Loucy (cell line): ENCODE results near the gene SUPT20H.

Experiments
- H2AFZ ChIP-seq: fragments of 200-600 bp; sonication (generic); 2 replicates; pipeline ENCODE4 v1.6.0; 2016; ENCODE audit warnings: antibody characterized with exemption, mild to moderate bottlenecking, low read length, moderate library complexity
- H3F3A ChIP-seq: fragments of 200-600 bp; 2 replicates; pipeline ENCODE4 v1.6.0; 2016; ENCODE audit warnings: antibody characterized with exemption, low read depth, mild to moderate bottlenecking
- H3K27me3 ChIP-seq: fragments of 200-600 bp; sonication (generic); 2 replicates; pipeline ENCODE4 v1.6.1; 2014; ENCODE audit warnings: low read length, mild to moderate bottlenecking; ENCODE audit not compliant: insufficient read depth, poor library complexity, severe bottlenecking
- H3K36me3 ChIP-seq: fragments of 200-600 bp; sonication (generic); 2 replicates; pipeline ENCODE4 v1.6.1; 2016; ENCODE audit warnings: low read length; ENCODE audit not compliant: insufficient read depth
- H3K4me1 ChIP-seq: fragments of 200-600 bp; sonication (generic); 2 replicates; pipeline ENCODE4 v1.5.1; 2014; ENCODE audit warnings: low read length, mild to moderate bottlenecking; ENCODE audit not compliant: insufficient read depth, poor library complexity, severe bottlenecking
- H3K4me2 ChIP-seq: fragments of 200-600 bp; sonication (generic); 2 replicates; pipeline ENCODE4 v1.6.0; 2014; ENCODE audit warnings: antibody characterized with exemption, low read length, low read depth, mild to moderate bottlenecking; ENCODE audit not compliant: poor library complexity, severe bottlenecking
- H3K4me3 ChIP-seq: fragments of 200-600 bp; sonication (generic); 2 replicates; pipeline ENCODE4 v1.5.1; 2014; ENCODE audit warnings: low read length, mild to moderate bottlenecking, mixed read lengths; ENCODE audit not compliant: poor library complexity, severe bottlenecking
- H3K79me2 ChIP-seq: fragments of 200-600 bp; sonication (generic); 2 replicates; pipeline ENCODE4 v1.6.1; 2014; ENCODE audit warnings: low read length; ENCODE audit not compliant: insufficient read depth
- H3K9ac ChIP-seq: fragments of 200-600 bp; sonication (generic); 2 replicates; pipeline ENCODE4 v1.6.0; 2014; ENCODE audit warnings: mild to moderate bottlenecking, low read depth, low read length, moderate library complexity; ENCODE audit not compliant: poor library complexity, severe bottlenecking
- H3K9me2 ChIP-seq: fragments of 200-600 bp; sonication (generic); replicated peaks from 2 replicates; pipeline ENCODE4 v1.6.1; 2016; ENCODE audit warnings: low read depth, low read length, mixed read lengths
- H3K9me3 ChIP-seq: fragments of 200-600 bp; sonication (generic); 2 replicates; pipeline ENCODE4 v1.6.1; 2014; ENCODE audit warnings: mild to moderate bottlenecking, antibody characterized with exemption, low read length, low read depth; ENCODE audit not compliant: insufficient read depth
- H4K20me1 ChIP-seq: fragments of 200-600 bp; sonication (generic); 2 replicates; pipeline ENCODE4 v1.6.0; 2014; ENCODE audit warnings: antibody characterized with exemption, low read length, mild to moderate bottlenecking; ENCODE audit not compliant: insufficient read depth, poor library complexity, severe bottlenecking
- CTCF ChIP-seq: fragments of 200-600 bp; sonication (generic); conservative IDR thresholded peaks from 2 replicates; pipeline ENCODE4 v1.5.1; 2014; ENCODE audit warnings: mild to moderate bottlenecking, antibody characterized with exemption, low read length
- EZH2phosphoT487 ChIP-seq: fragments of 200-600 bp; IDR thresholded peaks from 2 replicates; pipeline ENCODE4 v1.6.1; 2018; ENCODE audit warnings: antibody characterized with exemption, mild to moderate bottlenecking, moderate library complexity, borderline replicate concordance

Gene SUPT20H

GRCh38 chr13:37094840-37095239 lies 35.4 kb upstream of the SUPT20H start:
- Histone ChIP-seq H3K4me1 (no peaks in the 10 kb centered on the region), H3F3A (no peaks in the 10 kb centered on the region), H3K4me3 (no peak overlapping the region), H3K36me3 (no peaks in the 10 kb centered on the region), H3K9me2 (no peaks in the 10 kb centered on the region), H4K20me1 (no peaks in the 10 kb centered on the region), H3K4me2 (no peak overlapping the region), H3K27me3 (no peaks in the 10 kb centered on the region), H3K9me3 (no peaks in the 10 kb centered on the region), H2AFZ (no peak overlapping the region), H3K9ac (no peak overlapping the region), H3K79me2 (no peaks in the 10 kb centered on the region)
- no peak for TF ChIP-seq EZH2phosphoT487
- TF ChIP-seq CTCF, result no peak

- H3K9me2 ChIP-seq, result no peaks in the 10 kb centered on the region
- no peaks in the 10 kb centered on the region for H3F3A ChIP-seq
- H3K4me2 ChIP-seq, result no peak overlapping the region
- no peaks in the 10 kb centered on the region for H3K4me1 ChIP-seq
- H4K20me1 ChIP-seq, result no peaks in the 10 kb centered on the region
- no peaks in the 10 kb centered on the region for H3K27me3 ChIP-seq
- no peaks in the 10 kb centered on the region for H3K9me3 ChIP-seq
- no peak overlapping the region for H3K9ac ChIP-seq
- H2AFZ ChIP-seq, result no peak overlapping the region
- no peak for TF ChIP-seq CTCF
- no peak for TF ChIP-seq EZH2phosphoT487
- H3K79me2 ChIP-seq, result no peaks in the 10 kb centered on the region
- H3K4me3 ChIP-seq, result no peak overlapping the region
- no peaks in the 10 kb centered on the region for H3K36me3 ChIP-seq
Observed at GRCh38 chr13:37094099-37094498, 34.6 kb upstream of the SUPT20H start.

- no peak overlapping the region for H3K4me2 ChIP-seq
- H3K79me2 ChIP-seq, result no peaks in the 10 kb centered on the region
- no peaks in the 10 kb centered on the region for H3K36me3 ChIP-seq
Observed at GRCh38 chr13:37091835-37092234, 32.3 kb upstream of the SUPT20H start.

More at GRCh38 chr13:37091835-37092234, 32.3 kb upstream of the SUPT20H start:
- Histone ChIP-seq H4K20me1 (no peaks in the 10 kb centered on the region), H3K9me3 (no peaks in the 10 kb centered on the region), H2AFZ (no peak overlapping the region), H3K4me1 (no peaks in the 10 kb centered on the region), H3K4me3 (no peak overlapping the region), H3F3A (no peaks in the 10 kb centered on the region), H3K9ac (no peak overlapping the region), H3K9me2 (no peaks in the 10 kb centered on the region), H3K27me3 (no peaks in the 10 kb centered on the region)
- TF ChIP-seq EZH2phosphoT487, result no peak
- TF ChIP-seq CTCF, result no peak
